Measurements from ENCODE around the gene COL18A1.

COL18A1 gene

GRCh38 chr21:45374826-45375455, 30.0 kb upstream of the COL18A1 start:
- ATAC-seq, result no peak
- TF ChIP-seq CSDC2 (CRISPR knock-in tag; IDR thresholded peaks at IDR 0.05) (no peak), TCF4 (CRISPR knock-in tag; IDR thresholded peaks at IDR 0.05; ENCODE audit: borderline replicate concordance) (no peak), ARNTL (CRISPR knock-in tag; IDR thresholded peaks at IDR 0.05; ENCODE audit: borderline replicate concordance, low read depth) (no peak)

- no peak for ATAC-seq
- no peak for TF ChIP-seq ZFP30 (CRISPR knock-in tag; IDR thresholded peaks at IDR 0.05)
- TF ChIP-seq ZNF70 (CRISPR knock-in tag; IDR thresholded peaks at IDR 0.05), result no peak
- TF ChIP-seq TCF4 (CRISPR knock-in tag; IDR thresholded peaks at IDR 0.05; ENCODE audit: borderline replicate concordance), result no peak
- no peak for TF ChIP-seq TOX (CRISPR knock-in tag; IDR thresholded peaks at IDR 0.05; ENCODE audit: borderline replicate concordance)
- no peak for TF ChIP-seq OSR1 (CRISPR knock-in tag; IDR thresholded peaks at IDR 0.05)
- no peak for TF ChIP-seq GLIS3 (CRISPR knock-in tag; IDR thresholded peaks at IDR 0.05)
- TF ChIP-seq ZNF8 (CRISPR knock-in tag; IDR thresholded peaks at IDR 0.05), result no peak
- no peak for TF ChIP-seq ZFP3 (CRISPR knock-in tag; IDR thresholded peaks at IDR 0.05)
- TF ChIP-seq ARNTL (CRISPR knock-in tag; IDR thresholded peaks at IDR 0.05; ENCODE audit: borderline replicate concordance, low read depth), result no peak
- TF ChIP-seq CREB5 (CRISPR knock-in tag; IDR thresholded peaks at IDR 0.05; ENCODE audit: low read depth), result no peak
- no peak for TF ChIP-seq RARB (CRISPR knock-in tag; IDR thresholded peaks at IDR 0.05)
- no peak for TF ChIP-seq CSRNP3 (CRISPR knock-in tag; IDR thresholded peaks at IDR 0.05)
- TF ChIP-seq PPARA (CRISPR knock-in tag; IDR thresholded peaks at IDR 0.05; ENCODE audit: borderline replicate concordance), result no peak
- no peak for TF ChIP-seq CSDC2 (CRISPR knock-in tag; IDR thresholded peaks at IDR 0.05)
- TF ChIP-seq POU6F1 (CRISPR knock-in tag; IDR thresholded peaks at IDR 0.05; ENCODE audit: borderline replicate concordance, low read depth), result no peak
- TF ChIP-seq ISL1 (CRISPR knock-in tag; IDR thresholded peaks at IDR 0.05), result no peak
- TF ChIP-seq ZNF565 (CRISPR knock-in tag; conservative IDR thresholded peaks at IDR 0.05; ENCODE audit: low read depth), result no peak
Observed at GRCh38 chr21:45376459-45377324, 28.3 kb upstream of the COL18A1 start.

GRCh38 chr21:45377325-45377709, 27.6 kb upstream of the COL18A1 start:
- TF ChIP-seq RARB (CRISPR knock-in tag; IDR thresholded peaks at IDR 0.05) (no peak), ZNF565 (CRISPR knock-in tag; conservative IDR thresholded peaks at IDR 0.05; ENCODE audit: low read depth) (no peak), CREB5 (CRISPR knock-in tag; IDR thresholded peaks at IDR 0.05; ENCODE audit: low read depth) (no peak), ISL1 (CRISPR knock-in tag; IDR thresholded peaks at IDR 0.05) (no peak), SNAI2 (CRISPR knock-in tag; IDR thresholded peaks at IDR 0.05) (no peak), ZNF8 (CRISPR knock-in tag; IDR thresholded peaks at IDR 0.05) (no peak), TCF4 (CRISPR knock-in tag; IDR thresholded peaks at IDR 0.05; ENCODE audit: borderline replicate concordance) (no peak), ZFP3 (CRISPR knock-in tag; IDR thresholded peaks at IDR 0.05) (no peak), ARNTL (CRISPR knock-in tag; IDR thresholded peaks at IDR 0.05; ENCODE audit: borderline replicate concordance, low read depth) (no peak)
- no peak for ATAC-seq

GRCh38 chr21:45377866-45378257, 27.1 kb upstream of the COL18A1 start:
- no peak for ATAC-seq

More at GRCh38 chr21:45377866-45378257, 27.1 kb upstream of the COL18A1 start:
- TF ChIP-seq BACH2 (CRISPR knock-in tag; IDR thresholded peaks at IDR 0.05; ENCODE audit: borderline replicate concordance), result no peak
- no peak for TF ChIP-seq GLIS3 (CRISPR knock-in tag; IDR thresholded peaks at IDR 0.05)
- TF ChIP-seq POU6F1 (CRISPR knock-in tag; IDR thresholded peaks at IDR 0.05; ENCODE audit: borderline replicate concordance, low read depth), result no peak
- no peak for TF ChIP-seq ZNF565 (CRISPR knock-in tag; conservative IDR thresholded peaks at IDR 0.05; ENCODE audit: low read depth)
- TF ChIP-seq PATZ1 (CRISPR knock-in tag; IDR thresholded peaks at IDR 0.05; ENCODE audit: borderline replicate concordance), result no peak
- no peak for TF ChIP-seq ZFP3 (CRISPR knock-in tag; IDR thresholded peaks at IDR 0.05)
- TF ChIP-seq ISL1 (CRISPR knock-in tag; IDR thresholded peaks at IDR 0.05), result no peak
- no peak for TF ChIP-seq ZFP30 (CRISPR knock-in tag; IDR thresholded peaks at IDR 0.05)
- TF ChIP-seq CSDC2 (CRISPR knock-in tag; IDR thresholded peaks at IDR 0.05), result no peak
- no peak for TF ChIP-seq RARB (CRISPR knock-in tag; IDR thresholded peaks at IDR 0.05)
